OCI-LY1 (cell line): ENCODE data around the gene OTOG.

Experiments
- H2AFZ ChIP-seq: fragments of 200-600 bp; sonication (generic), shearing (Covaris generic); 2 replicates; pipeline ENCODE4 v1.6.0; 2014; ENCODE audit warnings: antibody characterized with exemption, mild to moderate bottlenecking, low read length
- H3F3A ChIP-seq: fragments of 200-600 bp; sonication (generic), shearing (Covaris generic); 2 replicates; pipeline ENCODE4 v1.6.0; 2014; ENCODE audit warnings: mild to moderate bottlenecking, antibody characterized with exemption, low read length, moderate library complexity; ENCODE audit not compliant: insufficient read depth
- H3K27ac ChIP-seq: fragments of 200-600 bp; sonication (generic); 2 replicates; pipeline ENCODE4 v1.5.1; 2014; ENCODE audit warnings: low read length, mixed run types, mild to moderate bottlenecking, low read depth; ENCODE audit not compliant: poor library complexity, severe bottlenecking
- H3K27me3 ChIP-seq: fragments of 200-600 bp; sonication (generic); 2 replicates; pipeline ENCODE4 v1.6.0; 2014; ENCODE audit warnings: antibody characterized with exemption, mild to moderate bottlenecking, low read length, moderate library complexity; ENCODE audit not compliant: insufficient read depth
- H3K36me3 ChIP-seq: fragments of 200-600 bp; sonication (generic); 2 replicates; pipeline ENCODE4 v1.6.1; 2014; ENCODE audit warnings: mild to moderate bottlenecking, antibody characterized with exemption, low read length, moderate library complexity, mixed read lengths; ENCODE audit not compliant: insufficient read depth
- H3K4me1 ChIP-seq: fragments of 200-600 bp; sonication (generic); 2 replicates; pipeline ENCODE4 v1.5.1; 2014; ENCODE audit warnings: mild to moderate bottlenecking, low read length, moderate library complexity; ENCODE audit not compliant: insufficient read depth, severe bottlenecking
- H3K4me2 ChIP-seq: fragments of 200-600 bp; sonication (generic), shearing (Covaris generic); 2 replicates; pipeline ENCODE4 v1.6.1; 2014; ENCODE audit warnings: low read length
- H3K4me3 ChIP-seq: fragments of 200-600 bp; sonication (generic); 2 replicates; pipeline ENCODE4 v1.5.1; 2014; ENCODE audit warnings: low read length, low read depth, mild to moderate bottlenecking, mixed read lengths; ENCODE audit not compliant: poor library complexity, severe bottlenecking
- H3K79me2 ChIP-seq: fragments of 200-600 bp; shearing (Covaris generic); 2 replicates; pipeline ENCODE4 v1.6.1; 2016; ENCODE audit warnings: mixed run types, low read length, mixed read lengths; ENCODE audit not compliant: insufficient read depth
- H3K9ac ChIP-seq: fragments of 200-600 bp; sonication (generic), shearing (Covaris generic); 2 replicates; pipeline ENCODE4 v1.6.1; 2014; ENCODE audit warnings: mild to moderate bottlenecking, low read length, mixed read lengths
- H3K9me2 ChIP-seq: fragments of 200-600 bp; sonication (generic), shearing (Covaris generic); 2 replicates; pipeline ENCODE4 v1.6.1; 2014; ENCODE audit warnings: low read depth, mild to moderate bottlenecking, low read length, mixed read lengths
- H3K9me3 ChIP-seq: fragments of 200-600 bp; shearing (Covaris generic); 2 replicates; pipeline ENCODE4 v1.6.1; 2014; ENCODE audit warnings: low read length, mixed read lengths
- H4K20me1 ChIP-seq: fragments of 200-600 bp; sonication (generic), shearing (Covaris generic); 2 replicates; pipeline ENCODE4 v1.6.0; 2016; ENCODE audit warnings: mild to moderate bottlenecking, low read length; ENCODE audit not compliant: insufficient read depth
- CTCF ChIP-seq: fragments of 200-600 bp; sonication (generic), shearing (Covaris generic); IDR thresholded peaks from 2 replicates; pipeline ENCODE4 v1.5.1; 2017; ENCODE audit warnings: mild to moderate bottlenecking, antibody characterized with exemption, low read length, moderate library complexity, mixed read lengths
- EZH2 ChIP-seq: fragments of 200-600 bp; sonication (generic), shearing (Covaris generic); IDR thresholded peaks from 2 replicates; pipeline ENCODE4 v1.8.0; 2017; ENCODE audit warnings: borderline replicate concordance, mixed run types, mild to moderate bottlenecking, antibody characterized with exemption, low read length, moderate library complexity, mixed read lengths

The OTOG gene

DNA sequence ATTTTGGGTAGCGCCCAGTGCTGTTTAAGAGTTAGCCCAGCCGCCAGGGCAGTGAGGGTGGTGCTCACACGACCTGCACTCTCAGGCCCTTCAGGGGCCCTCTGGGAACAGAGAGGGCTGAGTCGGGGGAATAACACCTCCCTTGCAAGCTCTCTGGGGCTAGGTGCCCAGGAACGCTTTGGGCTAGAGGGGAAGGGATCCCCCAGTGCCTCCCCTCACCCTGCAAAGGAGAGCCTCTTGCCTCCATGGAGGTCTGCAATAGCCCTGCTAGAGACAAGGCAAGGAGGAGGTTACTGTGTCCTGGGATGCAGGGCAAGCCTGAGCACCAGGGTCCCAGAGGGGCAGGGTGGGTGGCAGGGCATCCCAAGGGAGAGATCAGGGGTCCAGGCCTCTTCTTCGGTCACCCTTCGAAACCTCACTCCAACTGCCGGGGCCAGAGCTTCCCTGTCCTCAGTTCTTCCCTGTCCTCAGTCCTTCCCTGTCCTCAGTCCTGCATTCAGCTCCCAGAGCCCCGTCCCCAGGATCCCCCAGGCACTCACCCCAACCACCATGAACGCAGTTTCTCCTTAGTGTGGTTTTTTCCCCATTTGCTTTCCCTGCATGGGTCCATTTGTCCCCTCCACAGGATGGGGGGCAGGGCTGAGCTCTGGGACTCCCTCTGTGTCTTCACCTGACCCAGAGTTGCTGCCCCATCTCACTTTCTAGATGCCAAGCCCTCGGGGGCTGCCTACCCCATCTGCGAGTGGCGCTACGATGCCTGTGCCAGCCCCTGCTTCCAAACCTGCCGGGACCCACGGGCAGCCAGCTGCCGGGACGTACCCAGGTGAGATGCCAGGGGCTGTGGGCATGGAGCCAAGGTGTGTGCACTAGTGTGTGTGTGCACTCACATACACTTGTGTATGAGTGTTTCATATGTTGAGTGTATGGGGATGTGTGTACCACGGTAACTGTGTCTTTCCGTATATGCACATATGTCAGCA is 60.8 kb downstream of the OTOG start:
- Histone ChIP-seq H3K79me2 (no peaks in the 10 kb centered on the region), H3K4me2 (no peak overlapping the region), H3K4me3 (no peak overlapping the region), H3K4me1 (no peaks in the 10 kb centered on the region), H4K20me1 (no peaks in the 10 kb centered on the region), H3K36me3 (no peaks in the 10 kb centered on the region), H3K27me3 (no peaks in the 10 kb centered on the region), H3K9ac (no peak overlapping the region), H3K27ac (no peak overlapping the region), H2AFZ (no peak overlapping the region), H3K9me3 (no peaks in the 10 kb centered on the region), H3F3A (no peaks in the 10 kb centered on the region), H3K9me2 (no peaks in the 10 kb centered on the region)
- TF ChIP-seq CTCF (no peak), EZH2 (no peak)

DNA sequence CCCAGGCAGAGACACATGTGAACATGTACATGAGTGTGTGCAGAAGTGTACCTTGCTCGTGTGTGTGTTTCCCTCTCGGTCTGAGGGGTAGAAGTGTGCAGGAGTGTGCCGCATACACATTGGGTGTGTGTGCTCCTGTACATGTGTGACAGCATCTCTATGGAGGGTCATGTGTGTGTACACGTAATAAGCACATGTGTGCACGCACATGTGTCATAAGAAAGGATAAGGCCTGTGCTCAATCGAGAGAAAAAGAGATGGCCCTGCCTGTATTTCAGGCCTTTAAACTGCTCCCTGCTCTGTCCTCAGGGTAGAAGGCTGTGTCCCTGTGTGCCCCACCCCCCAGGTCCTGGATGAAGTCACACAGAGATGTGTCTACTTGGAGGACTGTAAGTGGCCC is 61.8 kb downstream of the OTOG start:
- no peaks in the 10 kb centered on the region for H3K9me2 ChIP-seq
- H3K36me3 ChIP-seq = no peaks in the 10 kb centered on the region
- no peak overlapping the region for H3K9ac ChIP-seq
- TF ChIP-seq EZH2 (no peak), CTCF (no peak)
- H3K4me2 ChIP-seq = no peak overlapping the region
- no peaks in the 10 kb centered on the region for H3K9me3 ChIP-seq
- no peak overlapping the region for H3K4me3 ChIP-seq
- no peaks in the 10 kb centered on the region for H3F3A ChIP-seq
- no peak overlapping the region for H2AFZ ChIP-seq
- H3K27ac ChIP-seq = no peak overlapping the region
- H4K20me1 ChIP-seq = no peaks in the 10 kb centered on the region
- H3K4me1 ChIP-seq = no peaks in the 10 kb centered on the region
- no peaks in the 10 kb centered on the region for H3K27me3 ChIP-seq
- H3K79me2 ChIP-seq = no peaks in the 10 kb centered on the region

DNA sequence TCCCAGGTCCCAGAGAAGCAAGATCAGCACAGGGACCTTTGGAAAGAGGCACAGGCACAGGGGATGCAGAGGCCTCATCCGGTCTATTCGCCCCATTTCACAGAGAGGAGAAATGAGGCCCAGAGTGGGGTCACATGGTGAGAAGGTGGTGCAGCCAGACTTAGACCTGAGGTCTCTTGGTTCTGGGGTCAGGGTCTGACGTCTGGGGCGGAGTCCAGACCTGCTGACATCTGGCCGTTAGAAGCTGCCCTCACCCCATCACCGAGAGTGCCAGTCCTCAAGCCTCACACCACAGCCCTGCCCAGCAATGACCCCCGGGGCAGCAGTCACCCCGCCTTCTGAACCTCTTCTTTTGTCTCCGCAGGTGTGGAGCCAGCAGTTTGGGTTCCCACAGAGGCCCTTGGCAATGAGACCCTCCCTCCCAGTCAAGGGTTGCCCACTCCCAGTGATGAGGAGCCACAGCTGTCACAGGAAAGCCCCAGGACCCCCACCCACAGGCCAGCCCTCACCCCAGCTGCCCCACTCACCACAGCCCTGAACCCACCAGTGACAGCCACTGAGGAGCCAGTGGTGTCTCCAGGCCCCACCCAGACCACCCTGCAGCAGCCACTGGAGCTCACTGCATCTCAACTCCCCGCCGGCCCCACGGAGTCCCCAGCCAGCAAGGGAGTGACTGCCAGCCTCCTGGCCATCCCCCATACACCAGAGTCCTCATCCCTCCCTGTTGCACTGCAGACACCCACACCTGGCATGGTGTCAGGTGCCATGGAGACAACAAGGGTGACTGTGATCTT is 62.4 kb downstream of the OTOG start:
- H3K9ac ChIP-seq = no peak overlapping the region
- H3K9me3 ChIP-seq = no peaks in the 10 kb centered on the region
- H3K4me1 ChIP-seq = no peaks in the 10 kb centered on the region
- H3K27me3 ChIP-seq = no peaks in the 10 kb centered on the region
- TF ChIP-seq EZH2 = no peak
- TF ChIP-seq CTCF = no peak
- H3K27ac ChIP-seq = no peak overlapping the region
- H3K9me2 ChIP-seq = no peaks in the 10 kb centered on the region
- H3K4me2 ChIP-seq = no peak overlapping the region
- no peak overlapping the region for H3K4me3 ChIP-seq
- no peak overlapping the region for H2AFZ ChIP-seq
- H3F3A ChIP-seq = no peaks in the 10 kb centered on the region
- no peaks in the 10 kb centered on the region for H4K20me1 ChIP-seq
- no peaks in the 10 kb centered on the region for H3K79me2 ChIP-seq
- no peaks in the 10 kb centered on the region for H3K36me3 ChIP-seq
